Raji (cell line): Measurements from ENCODE around the gene RHBDF1.

Experiments used
- POLR2A ChIP-seq: IDR thresholded peaks from 2 replicates; pipeline ENCODE4 v1.6.1; 2011; ENCODE audit warnings: low read depth, low read length, control low read depth; ENCODE audit not compliant: insufficient read depth

The RHBDF1 gene

GRCh38 chr16:41439-42068 is 30.9 kb downstream of the RHBDF1 start:
- TF ChIP-seq POLR2A, result no peak

DNA sequence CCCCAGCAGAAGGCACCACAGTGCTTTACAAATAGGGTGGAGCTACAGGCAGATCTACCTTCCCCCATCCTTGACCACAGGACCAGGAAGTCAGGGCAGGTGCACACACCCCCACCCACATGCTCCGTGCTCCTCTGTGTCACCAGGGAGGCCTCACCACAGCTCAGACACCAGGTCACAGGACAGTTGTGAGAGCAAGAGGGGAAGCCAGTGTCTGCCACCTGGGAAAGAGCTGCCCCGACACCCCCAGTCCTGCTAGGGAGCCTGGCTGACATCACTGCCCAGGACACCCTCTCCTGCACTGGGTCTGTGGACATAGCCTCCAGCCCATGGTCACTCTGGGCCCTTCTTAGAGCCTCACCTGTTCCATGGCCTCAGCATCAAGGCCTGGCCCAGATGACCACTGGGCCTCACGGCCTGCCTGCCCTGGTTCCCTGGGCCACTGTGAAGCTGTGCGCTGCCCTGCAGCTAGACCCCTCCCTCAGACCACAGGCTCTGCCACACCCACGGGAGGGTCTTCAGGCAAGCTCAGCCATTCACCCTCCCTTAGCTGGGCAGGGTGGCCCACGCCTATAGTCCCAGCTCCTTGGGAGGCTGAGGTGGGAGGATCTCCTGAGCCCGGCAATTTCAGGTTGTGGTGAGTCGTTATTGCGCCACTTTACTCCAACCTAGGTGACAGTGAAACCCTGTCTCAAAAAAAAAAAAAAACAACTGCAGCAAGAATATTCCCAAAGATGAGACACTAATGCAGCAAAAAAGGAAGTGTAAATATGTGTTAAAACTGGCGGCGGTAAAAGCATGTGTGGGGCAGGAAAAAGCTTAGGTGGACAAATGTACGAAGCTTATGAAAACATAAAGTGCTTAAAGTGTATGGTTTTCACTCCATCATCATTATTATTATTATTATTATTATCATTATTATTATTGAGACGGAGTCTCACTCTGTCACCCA is 33.2 kb downstream of the RHBDF1 start:
- TF ChIP-seq POLR2A, result peak; percentile 39; the same call in 1 of the 2 replicates

- no peak for TF ChIP-seq POLR2A
Measured at GRCh38 chr16:37511-37910, 34.9 kb downstream of the RHBDF1 start.

GRCh38 chr16:36336-36984 is 36.0 kb downstream of the RHBDF1 start:
- no peak for TF ChIP-seq POLR2A

DNA sequence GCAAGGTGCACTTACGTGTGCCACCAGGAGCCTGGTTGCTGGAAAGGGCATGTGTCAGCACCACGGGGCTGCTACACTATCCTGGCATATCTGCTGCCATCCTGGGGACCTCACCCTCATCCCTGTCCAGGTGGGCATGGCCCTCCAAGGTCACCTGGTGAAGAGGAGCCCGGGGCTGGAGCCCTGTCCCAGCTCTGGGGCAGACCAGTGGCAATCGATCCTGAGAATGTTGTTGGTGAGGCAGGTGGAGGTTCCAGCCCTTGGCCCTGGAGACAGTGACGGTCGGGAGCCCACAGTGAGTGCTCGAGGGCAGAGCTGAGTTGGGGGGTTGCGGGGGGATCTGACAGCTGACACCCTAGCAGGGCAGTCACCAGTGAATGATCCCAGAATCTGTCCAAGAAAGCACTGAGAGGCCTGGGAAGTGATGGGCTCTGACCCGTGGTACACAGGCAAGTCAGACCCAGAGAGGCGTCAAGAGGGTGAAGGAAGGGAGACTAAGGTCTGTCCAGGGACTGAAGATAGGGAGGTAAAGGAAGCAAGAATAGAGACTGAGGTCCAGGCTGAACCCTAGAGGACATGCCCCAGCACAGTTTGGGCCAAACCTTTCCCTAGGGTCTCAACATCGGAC is 36.6 kb downstream of the RHBDF1 start:
- TF ChIP-seq POLR2A, result no peak

DNA sequence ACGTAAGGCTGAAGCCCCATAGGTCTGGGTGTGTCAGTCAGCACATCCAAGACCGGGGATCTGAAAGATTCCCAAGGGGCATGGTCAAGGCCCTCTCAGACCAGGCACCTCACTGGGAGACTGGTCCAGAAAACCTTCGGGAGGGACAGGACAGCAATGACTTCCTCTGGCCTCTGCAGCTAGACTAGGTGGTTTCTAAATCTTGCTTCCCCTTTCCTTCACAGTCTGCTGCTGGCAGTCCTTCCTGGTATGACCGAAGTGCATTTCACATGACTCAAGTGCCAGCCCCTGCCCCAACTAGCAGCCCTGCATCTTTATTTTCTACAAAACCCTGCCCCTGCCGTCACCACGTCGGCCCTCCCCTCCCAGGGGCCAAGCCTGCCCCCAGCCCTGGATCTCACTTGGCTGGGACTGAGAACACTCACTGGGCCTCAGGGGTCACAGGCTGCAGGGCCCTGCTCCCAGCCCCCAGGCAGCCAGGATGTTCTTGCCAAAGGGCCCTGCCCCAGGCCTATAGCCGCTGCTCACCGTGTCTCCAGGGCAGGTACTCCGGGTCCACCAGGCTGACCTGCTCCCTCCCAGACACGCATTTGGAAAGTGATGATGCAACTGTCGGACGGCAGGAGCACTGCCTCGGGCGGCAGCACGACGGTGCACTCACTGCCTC is 37.3 kb downstream of the RHBDF1 start:
- TF ChIP-seq POLR2A, result no peak

- no peak for TF ChIP-seq POLR2A
Measured at GRCh38 chr16:34648-34987, 37.8 kb downstream of the RHBDF1 start.

DNA sequence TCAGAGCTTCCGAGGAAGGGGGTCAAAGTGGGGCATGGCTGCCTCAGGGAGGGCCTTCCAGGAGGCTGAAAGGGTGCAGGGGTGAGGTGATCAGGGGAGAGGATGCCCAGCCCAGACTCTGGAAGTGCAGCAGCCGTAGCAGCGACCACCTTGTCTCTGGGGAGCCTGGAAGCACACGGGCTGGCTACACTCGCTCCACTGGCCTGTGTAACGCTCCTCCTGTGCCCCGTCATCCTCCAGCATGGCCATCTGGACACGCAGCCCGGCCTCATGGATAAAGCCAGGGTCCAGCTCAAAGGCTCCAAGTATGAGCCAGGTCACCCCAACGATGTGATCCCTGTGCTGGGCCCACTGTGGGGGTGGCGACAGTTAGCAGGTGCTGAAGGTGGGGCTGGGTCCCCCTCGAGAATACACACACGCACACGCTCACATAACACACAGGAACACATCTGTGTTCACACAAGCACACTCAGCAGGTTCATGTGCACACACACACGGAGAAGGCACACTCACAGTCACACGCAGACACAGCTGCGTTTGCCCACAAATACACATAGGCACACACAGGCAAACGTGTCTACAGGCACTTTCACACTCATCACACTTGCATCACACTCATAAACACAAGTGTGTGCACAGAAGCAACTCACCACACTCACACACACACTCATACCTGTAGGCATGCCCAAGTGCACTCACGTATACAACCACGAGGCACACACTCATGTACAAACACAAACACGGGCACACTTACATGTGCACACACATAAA is 38.4 kb downstream of the RHBDF1 start:
- TF ChIP-seq POLR2A, result no peak

DNA sequence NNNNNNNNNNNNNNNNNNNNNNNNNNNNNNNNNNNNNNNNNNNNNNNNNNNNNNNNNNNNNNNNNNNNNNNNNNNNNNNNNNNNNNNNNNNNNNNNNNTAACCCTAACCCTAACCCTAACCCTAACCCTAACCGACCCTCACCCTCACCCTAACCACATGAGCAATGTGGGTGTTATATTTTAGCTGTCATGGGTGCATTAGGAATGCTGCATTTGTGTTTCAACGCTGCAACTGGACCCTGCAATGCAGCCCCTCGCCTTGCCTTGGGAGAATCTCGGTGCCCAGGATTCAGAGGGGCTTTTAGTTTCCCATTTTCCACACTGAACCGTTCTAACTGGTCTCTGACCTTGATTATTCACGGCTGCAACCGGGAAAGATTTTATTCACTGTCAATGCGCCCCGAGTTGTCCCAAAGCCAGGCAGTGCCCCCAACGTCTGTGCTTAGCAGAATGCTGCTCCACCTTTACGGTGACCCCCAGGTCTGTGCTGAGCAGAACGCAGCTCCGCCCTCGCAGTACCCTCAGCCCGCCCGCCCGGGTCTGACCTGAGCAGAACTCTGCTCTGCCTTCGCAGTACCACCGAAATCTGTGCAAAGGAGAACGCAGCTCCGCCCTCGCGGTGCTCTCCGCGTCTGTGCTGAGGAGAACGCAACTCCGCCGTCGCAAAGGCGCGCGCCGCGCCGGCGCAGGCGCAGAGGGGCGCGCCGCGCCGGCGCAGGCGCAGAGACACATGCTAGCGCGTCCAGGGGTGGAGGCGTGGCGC is 62.3 kb downstream of the RHBDF1 start:
- TF ChIP-seq POLR2A, result no peak
